Measurements from ENCODE around the gene RNF223.
A peak's percentile ranks its signal among the peaks of the same experiment; 100 is the strongest.

RNF223 gene

DNA sequence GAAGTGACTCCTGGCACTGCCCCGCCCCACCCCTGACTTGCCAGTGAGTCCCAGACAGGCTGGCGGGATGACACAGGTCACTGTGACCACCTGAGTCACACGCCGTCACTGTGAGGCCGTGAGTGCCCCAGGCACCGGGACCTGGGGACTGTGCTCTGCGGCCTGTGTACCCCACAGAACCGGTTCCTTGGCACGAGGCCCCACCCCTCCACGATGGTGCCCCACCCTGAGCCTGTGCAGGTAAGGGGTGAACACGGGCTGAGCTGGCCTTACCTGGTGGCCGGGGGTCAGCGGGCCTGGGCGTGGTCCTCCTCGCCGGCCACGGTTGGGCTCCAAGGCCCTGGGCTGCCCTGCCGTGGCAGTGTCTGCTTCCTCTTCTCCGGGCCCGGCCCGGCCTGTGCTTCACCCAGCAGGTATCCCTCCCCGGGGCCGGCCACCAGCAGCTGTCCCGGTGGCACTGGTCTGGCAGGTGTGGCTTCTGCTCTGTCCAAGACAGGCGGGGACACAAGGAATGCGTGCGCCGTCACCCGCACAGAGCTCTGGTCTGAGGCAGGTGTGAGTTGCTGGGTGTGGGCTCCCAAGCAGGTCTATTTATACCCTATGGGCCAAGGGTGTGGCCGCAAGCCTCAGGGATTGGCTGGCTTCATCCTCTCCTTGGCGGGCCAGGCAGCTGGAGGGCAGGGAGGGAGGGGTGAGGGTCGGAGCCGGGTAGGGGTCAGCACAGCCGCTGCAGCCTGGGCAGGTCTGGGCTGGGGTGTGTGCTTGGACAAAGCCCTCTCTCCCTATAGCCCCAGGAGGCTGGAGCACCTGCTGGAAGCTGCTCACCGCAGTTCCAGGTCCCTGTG is at the start of gene RNF223:
TSS of gene RNF223 (minus strand) at position 564 of the 845 bp plus-strand sequence. CDS start 1,740 bp downstream, outside the sequence.
- H3K36me3 ChIP-seq (ENCODE audit: control insufficient read depth, insufficient read depth, low read length): no peaks in the 10 kb centered on the region
- H3K4me3 ChIP-seq (replicated peaks; ENCODE audit: low read depth, low read length): no peak within 1 kb of the TSS
- DNase-seq (ENCODE audit: extremely low read depth, insufficient read length): no peak
- TF ChIP-seq, protein P1, sequence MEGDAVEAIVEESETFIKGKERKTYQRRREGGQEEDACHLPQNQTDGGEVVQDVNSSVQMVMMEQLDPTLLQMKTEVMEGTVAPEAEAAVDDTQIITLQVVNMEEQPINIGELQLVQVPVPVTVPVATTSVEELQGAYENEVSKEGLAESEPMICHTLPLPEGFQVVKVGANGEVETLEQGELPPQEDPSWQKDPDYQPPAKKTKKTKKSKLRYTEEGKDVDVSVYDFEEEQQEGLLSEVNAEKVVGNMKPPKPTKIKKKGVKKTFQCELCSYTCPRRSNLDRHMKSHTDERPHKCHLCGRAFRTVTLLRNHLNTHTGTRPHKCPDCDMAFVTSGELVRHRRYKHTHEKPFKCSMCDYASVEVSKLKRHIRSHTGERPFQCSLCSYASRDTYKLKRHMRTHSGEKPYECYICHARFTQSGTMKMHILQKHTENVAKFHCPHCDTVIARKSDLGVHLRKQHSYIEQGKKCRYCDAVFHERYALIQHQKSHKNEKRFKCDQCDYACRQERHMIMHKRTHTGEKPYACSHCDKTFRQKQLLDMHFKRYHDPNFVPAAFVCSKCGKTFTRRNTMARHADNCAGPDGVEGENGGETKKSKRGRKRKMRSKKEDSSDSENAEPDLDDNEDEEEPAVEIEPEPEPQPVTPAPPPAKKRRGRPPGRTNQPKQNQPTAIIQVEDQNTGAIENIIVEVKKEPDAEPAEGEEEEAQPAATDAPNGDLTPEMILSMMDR (IDR thresholded peaks at IDR 0.05; ENCODE audit: insufficient read depth, low read length, poor library complexity, severe bottlenecking): no peak
- no peaks in the 10 kb centered on the region for H3K27me3 ChIP-seq (replicated peaks; ENCODE audit: control insufficient read depth, insufficient read depth, low read length)

DNA sequence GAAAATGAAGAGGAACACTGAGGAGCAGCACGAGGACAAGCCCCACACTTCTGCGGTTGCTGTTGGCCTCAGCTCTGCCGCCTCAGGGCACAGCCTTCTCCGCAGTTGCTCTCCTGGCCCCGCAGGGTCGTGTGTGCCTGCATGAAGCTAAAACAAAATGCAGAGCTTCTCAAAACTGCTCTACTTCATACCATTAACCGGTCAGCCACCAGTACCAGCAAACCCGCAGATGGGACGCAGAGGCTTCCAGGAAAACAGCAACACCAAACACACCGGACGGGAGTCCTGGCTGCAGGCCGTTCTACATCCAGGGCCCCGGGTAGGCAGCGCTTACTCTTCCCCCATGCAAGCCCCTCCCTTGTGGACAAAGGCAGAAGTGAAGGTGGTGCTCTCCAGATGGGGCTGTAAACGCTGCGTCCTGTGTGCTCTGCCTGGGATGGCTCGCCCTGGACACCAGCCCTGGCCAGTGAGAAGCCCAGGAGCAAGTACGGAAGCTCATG is 48.9 kb upstream of the RNF223 start:
- Histone ChIP-seq H3K4me3 (replicated peaks; ENCODE audit: low read depth, low read length) (no peak overlapping the region), H3K27me3 (replicated peaks; ENCODE audit: control insufficient read depth, insufficient read depth, low read length) (peaks cover 2% of the 10 kb centered on the region; the same call in 1 of the 2 replicates), H3K36me3 (ENCODE audit: control insufficient read depth, insufficient read depth, low read length) (no peaks in the 10 kb centered on the region)
- TF ChIP-seq, protein P1 (IDR thresholded peaks at IDR 0.05; ENCODE audit: insufficient read depth, low read length, poor library complexity, severe bottlenecking): no peak
- no peak for DNase-seq (ENCODE audit: extremely low read depth, insufficient read length)

DNA sequence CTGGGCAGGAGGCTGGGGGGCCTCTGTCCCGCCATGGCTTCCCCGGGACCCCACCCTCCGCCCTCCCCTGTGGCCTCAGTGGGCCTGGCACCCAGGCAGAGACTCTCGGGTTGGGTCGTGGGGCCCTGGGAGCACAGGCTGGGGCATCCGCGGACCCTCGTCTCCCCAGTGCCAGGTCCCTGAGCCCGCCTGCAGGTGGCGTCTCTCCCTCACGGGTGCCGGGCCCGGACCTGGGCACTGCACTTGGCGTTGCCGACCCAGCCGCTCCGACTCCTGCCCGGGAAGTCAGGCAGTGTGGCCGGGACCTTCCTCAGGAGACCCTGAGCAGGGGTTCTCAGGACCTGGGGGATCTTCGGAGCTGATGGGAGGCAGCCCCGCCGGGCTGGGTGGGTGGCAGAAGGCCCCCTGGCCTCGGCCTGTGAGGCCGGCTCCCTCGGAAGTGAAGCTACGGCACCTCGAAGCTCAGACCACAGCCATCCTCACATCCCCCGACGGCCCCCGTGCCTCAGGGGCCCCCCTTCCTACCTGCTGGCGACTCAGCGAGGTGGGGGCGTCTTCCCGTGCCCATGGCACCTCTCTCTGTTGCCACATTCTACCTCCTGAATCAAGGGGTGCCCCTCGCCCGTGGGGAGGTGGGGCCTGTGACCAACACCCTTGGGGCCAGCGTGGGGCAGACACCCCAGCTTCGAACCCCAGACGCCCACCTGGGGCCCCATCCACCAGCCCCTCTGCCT is 48.1 kb upstream of the RNF223 start:
- DNase-seq (ENCODE audit: extremely low read depth, insufficient read length): peak; percentile 71
- TF ChIP-seq, protein P1 (IDR thresholded peaks at IDR 0.05; ENCODE audit: insufficient read depth, low read length, poor library complexity, severe bottlenecking): peak; percentile 93
- Histone ChIP-seq H3K27me3 (replicated peaks; ENCODE audit: control insufficient read depth, insufficient read depth, low read length) (peaks cover 2% of the 10 kb centered on the region; the same call in 1 of the 2 replicates), H3K4me3 (replicated peaks; ENCODE audit: low read depth, low read length) (peak overlapping the region; percentile 18; the same call in 1 of the 2 replicates), H3K36me3 (ENCODE audit: control insufficient read depth, insufficient read depth, low read length) (no peaks in the 10 kb centered on the region)

DNA sequence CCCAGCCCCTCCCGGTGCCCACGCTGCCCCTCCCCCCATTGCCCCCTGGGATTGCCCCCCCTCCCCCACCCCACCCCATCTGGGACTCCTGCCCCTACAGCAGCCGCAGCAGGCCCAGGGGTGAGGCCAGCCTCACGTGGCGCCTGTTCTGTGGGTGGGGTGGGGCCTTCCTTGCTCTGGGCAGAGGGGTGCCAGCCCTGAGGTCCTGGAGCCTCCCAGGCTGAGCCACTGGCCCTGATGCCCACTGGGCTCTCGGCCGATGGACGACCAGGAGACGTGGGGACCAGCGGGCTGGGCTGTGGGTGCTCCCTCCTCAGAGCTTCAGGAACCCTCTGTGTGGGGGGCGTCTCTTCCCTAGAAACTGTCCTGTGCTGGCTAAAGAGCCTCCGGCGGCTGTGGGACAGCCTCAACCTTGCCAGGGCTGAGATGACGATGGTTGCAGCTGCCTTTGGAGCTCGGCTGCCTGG is 47.5 kb upstream of the RNF223 start:
- Histone ChIP-seq H3K36me3 (ENCODE audit: control insufficient read depth, insufficient read depth, low read length) (no peaks in the 10 kb centered on the region), H3K4me3 (replicated peaks; ENCODE audit: low read depth, low read length) (no peak overlapping the region), H3K27me3 (replicated peaks; ENCODE audit: control insufficient read depth, insufficient read depth, low read length) (peaks cover 2% of the 10 kb centered on the region; the same call in 1 of the 2 replicates)
- DNase-seq (ENCODE audit: extremely low read depth, insufficient read length): no peak
- TF ChIP-seq, protein P1 (IDR thresholded peaks at IDR 0.05; ENCODE audit: insufficient read depth, low read length, poor library complexity, severe bottlenecking): no peak

DNA sequence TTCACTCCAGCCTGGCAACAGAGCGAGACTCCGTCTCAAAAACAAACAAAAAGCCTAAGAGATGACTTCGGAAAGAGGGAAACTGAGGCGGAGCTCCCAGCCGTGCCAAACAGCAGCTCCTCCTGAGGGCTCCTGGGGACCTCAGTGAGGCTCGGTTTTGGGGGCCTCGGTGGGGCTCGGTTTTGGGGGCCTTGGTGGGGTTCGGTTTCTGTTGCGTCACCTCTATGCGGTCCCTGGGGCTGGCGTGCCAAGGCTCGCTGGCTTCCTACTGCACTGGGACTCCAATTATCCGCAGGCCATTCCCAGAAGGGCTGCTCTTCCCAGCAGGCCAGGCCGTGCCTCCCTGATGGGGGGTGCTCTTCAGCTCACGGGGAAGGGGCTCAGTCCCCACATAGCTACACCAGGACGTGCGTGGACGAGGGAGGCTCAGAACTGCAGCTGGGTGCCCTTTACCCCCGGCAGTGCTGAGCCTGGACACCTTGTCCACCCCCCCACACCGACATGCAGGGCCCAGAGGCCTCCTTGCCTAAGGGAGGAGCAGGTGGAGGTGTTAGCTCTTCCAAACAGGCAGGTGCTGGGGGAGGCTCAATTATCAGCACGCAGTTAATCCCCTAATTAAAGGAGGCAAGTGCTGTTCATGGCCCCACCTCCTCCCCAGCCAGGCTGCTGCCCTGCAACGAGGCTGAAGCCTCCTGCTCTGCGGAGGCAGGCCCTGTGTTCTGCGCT is 46.9 kb upstream of the RNF223 start:
- no peak for DNase-seq (ENCODE audit: extremely low read depth, insufficient read length)
- peaks cover 2% of the 10 kb centered on the region; the same call in 1 of the 2 replicates for H3K27me3 ChIP-seq (replicated peaks; ENCODE audit: control insufficient read depth, insufficient read depth, low read length)
- no peaks in the 10 kb centered on the region for H3K36me3 ChIP-seq (ENCODE audit: control insufficient read depth, insufficient read depth, low read length)
- TF ChIP-seq, protein P1 (IDR thresholded peaks at IDR 0.05; ENCODE audit: insufficient read depth, low read length, poor library complexity, severe bottlenecking): no peak
- no peak overlapping the region for H3K4me3 ChIP-seq (replicated peaks; ENCODE audit: low read depth, low read length)
